CD4-positive, alpha-beta T cell treated with Interleukin-4 for 4 hours (primary cell): Measurements from ENCODE around the gene MED12L.
"Not testable (repeated sequence)": the region's sequence is repeated elsewhere in the genome, so short reads cannot be mapped to it uniquely, and the experiment has no call there.

Experiments
- DNase-seq: peaks from one replicate; pipeline ENCODE4 v3.0.0-alpha.2; 2020

Gene MED12L

DNA sequence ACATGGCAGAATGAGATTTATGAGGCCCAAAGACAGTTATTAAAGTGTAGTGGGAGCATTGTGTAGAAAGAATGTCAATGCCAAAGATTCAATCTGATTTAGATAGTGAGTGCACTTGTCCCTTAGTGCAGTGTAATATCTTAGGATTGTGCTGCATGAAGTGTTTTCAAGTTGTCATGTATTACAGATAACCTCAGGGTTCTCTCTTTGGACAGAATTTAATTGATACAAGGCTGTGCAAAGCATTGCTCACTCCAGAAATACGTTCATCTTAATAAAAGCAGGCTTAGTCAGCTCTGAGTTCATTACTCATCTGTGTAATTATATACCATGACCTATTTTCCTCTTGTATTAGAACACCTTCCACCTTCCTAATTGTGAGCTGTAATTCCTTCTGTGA lies 133.6 kb downstream of the MED12L start:
- DNase-seq, result no peak

DNA sequence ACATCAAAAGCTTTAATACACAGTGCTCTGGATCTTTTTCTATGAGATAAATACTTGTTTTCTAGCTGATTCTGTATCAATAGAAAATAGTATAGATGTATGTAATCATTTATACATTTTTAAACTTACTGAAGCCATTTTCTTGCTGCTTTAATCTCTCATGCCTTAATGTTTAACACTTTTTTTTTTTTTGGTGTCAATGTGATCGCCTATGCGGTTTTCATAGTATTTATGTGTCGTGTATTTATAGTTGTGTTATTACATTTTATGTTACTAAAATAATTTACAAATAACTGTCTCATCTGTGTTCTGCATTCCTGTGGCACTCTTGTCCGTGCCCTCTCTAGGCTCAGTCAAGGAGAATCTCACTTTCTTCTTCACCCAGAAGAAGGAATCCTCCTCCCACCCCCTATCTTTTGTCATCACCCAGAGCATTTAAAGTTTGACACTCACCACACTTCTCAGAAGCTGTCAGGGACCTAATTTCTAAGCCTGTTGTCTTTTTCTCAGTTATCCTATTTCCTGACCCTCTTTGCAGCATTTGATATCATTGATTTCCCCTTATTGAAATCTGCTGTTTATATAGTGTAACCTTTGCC lies 138.9 kb downstream of the MED12L start:
- no peak for DNase-seq

DNA sequence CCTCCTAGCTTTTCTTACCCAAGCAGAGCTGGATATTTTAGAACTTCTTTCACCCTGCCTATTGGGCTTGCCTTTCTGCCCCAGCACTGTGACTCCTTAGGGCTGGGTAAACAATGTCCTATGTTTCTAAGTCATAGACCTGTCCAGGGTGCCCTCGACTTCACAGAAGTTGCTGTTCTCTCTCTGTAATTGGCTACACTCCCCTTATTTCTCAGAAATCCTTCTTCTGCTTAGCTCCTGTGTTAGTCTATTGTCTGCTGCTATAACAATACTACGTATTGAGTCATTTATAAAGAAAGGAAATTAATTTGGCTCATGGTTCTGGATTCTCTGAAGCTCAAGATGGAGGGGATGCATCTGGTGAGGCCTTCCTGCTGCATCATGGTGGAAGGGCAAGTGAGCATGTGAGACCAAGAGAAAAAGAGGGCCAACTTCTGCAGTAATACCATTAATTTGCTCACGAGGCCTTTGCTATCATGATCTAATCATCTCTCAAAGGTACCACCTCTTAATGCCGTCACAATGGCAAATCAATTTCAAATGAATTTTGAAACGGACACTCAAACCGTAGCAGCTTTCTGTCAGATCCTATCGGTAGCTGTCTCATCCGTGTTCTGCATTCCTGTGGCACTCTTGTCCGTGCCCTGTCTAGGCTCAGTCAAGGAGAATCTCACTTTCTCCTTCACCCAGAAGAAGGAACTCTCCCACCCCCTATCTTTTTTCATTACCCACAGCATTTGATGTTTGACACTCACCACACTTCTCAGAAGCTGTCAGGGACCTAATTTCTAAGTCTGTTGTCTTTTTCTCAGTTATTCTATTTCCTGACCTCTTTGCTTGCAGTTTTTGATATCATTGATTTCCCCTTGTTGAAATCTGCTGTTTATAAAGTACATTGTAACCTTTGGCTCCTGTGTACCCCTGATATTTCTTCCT lies 139.8 kb downstream of the MED12L start:
- peak; percentile 50 for DNase-seq

DNA sequence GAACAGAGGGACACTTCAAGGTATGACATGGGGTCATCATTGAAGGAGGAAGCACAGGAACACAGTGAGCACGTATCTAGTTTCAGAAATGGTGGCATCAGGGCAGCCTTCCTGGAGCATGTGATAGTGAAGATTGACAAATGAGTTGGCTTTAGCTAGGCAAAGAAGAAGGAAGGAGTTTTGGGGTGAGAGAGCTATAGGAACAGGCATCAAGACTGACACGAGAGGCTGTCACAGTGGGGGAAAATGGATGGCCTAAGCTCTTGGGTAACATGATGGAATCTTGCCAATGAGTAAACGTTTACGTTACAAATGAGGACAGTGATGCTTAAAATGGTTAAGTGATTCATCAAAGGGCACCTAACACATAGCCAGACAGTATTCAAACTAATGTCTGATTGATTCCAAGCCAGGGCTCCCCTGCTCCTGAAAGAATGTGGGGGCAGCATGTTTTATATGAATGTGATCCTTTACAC lies 140.7 kb downstream of the MED12L start:
- DNase-seq, result peak; percentile 37

DNA sequence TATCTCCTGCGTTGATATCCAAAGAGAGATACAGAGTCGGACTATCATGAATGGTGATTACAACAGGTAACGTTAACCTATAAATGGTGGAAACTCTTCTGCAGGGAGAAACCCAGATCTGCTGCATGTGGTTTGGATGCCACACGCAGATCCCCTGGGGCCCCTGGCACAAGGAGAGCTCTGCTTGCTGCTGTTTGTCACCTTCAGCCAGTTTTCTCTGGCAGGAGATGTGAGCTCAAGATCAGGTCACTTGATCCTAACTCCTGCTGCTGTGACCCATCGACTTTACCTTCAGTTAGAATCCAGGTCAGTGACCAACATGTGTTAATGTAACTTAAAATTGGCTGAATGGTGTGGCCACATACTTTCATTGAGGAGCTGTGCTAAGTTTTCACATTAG lies 141.4 kb downstream of the MED12L start:
- no peak for DNase-seq

DNA sequence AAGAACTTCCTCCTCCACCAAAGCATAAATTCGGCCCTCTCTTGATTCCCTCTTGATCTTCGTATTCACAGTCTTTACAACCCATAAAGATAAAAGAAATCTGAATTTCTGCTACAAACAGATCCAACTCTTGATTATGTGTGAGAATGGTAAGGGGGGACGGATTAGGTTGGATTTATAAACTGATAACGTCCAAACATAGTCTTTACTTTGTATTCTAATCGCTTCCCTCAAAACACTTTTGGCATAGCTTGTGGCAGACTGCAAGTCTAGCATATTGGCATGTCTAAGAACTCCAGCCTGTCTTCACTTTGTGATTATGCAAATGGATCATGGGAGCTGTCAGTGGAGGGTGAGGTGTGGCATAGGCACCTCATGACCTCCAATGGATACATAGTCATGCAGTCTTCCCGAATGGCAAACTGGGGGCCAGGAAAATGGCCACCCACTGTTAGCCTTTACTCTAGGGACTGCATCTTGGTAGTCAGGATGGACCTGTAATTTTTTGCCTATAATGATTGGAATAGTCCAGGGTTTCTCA lies 141.9 kb downstream of the MED12L start:
- no peak for DNase-seq

DNA sequence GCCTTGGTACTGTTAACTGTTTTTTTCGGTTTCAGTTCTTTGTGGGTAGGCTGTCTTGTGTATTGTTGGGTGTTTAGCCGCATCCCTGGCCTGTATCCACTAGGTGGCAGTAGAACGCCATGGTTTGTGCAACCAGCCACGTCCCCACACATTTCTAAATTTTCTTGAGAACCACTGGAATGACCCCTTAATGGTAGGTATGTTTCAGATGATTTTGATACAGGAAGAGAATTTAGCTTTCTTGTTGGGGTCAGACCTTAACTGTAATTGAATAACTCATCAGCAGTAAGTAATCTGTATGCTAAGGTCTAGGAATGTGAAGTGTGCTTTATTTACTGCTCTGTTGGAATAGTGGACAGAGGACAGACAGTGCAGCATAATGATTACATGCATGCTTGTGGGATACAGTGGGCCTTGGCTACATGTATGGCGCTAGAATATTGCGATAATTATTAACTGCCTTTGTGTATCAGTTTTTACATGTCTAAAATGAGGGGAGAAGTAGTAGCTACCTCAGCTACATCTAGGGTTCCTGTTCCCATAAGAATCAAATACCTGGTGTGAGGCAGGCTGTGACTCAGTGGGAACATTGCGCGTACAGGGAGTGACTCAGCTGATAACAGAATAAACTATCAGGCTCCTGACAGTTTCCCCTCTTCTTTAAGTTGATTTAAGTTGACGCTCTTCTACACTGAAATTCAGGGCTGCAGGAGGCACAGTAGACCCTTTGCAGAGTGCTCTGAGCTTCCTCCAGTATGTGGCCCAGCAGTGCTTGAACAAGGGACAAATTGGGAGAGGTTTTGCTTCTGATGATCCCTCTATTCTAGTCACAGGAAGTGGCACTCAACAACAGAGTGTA lies 142.6 kb downstream of the MED12L start:
- DNase-seq, result peak; percentile 81

DNA sequence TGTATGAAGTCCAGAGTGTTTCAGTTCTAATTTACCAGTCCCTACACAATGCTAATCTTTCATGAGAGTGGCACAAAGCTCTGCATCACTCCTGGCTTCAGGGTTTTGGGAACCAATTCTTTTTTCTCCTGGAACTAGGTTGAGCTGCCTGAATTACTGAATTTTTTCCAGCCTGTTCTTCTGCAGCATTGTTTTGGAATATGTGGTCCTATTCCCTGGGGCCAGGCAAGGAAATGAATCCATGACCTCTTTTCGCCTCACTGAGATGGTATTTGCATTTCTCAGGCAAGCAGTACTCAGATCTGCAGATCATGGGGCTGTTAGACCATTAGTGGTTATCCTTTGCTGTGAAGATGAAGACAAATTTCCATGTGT lies 143.2 kb downstream of the MED12L start:
- DNase-seq, result no peak

DNA sequence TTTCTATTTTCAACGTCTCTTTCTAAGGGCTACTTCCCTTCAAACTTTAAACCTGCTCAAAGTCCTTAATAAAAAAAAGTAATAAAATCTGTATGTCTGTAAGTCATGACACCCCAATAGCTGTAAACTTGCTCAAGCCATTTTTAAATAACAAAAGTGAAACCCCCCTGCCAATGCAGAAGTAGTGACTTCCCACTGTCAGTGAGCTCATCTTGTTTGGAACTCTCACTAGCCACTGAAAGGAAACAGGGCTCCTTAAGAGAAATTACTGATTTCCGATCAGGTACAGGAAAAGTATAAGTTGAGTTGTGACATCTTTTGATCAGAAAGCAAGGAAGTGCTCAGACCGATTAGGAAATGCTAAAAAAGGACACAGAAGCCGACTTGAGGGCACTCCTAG lies 145.2 kb downstream of the MED12L start:
- DNase-seq, result peak; percentile 23

DNA sequence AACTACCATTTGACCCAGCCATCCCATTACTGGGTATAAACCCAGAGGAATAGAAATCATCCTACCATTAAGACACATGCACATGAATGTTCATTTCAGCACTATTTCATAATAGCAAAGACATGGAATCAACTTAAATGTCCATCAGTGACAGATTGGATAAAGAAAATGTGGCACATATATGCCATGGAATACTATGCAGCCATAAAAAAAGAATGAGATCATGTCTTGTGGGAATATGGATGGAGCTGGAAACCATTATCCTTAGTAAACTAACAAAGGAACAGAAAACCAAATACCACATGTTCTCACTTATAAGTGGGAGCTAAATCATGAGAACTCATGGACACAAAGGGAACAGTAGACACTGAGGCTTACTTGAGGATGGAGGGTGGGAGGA lies 146.9 kb downstream of the MED12L start:
- DNase-seq, result not testable (repeated sequence)

DNA sequence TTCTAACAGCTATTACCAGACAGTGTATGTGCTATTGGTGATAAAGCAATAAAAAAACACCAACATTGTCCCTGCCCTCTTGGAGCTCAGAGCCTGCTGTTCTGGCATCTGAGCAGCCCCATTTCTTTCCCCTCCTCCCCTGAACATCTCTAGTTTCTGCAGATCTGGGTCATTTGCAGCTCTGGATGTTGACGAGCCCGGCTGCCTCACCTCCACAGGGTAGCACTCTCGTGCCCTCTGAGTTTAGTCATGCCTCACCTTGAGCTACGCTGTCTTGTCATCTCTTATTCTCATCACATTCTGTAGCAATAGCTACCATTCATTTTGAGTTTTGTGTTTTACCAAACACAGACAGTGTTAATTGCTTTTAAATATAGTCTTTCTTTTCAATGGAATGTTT lies 147.5 kb downstream of the MED12L start:
- no peak for DNase-seq

DNA sequence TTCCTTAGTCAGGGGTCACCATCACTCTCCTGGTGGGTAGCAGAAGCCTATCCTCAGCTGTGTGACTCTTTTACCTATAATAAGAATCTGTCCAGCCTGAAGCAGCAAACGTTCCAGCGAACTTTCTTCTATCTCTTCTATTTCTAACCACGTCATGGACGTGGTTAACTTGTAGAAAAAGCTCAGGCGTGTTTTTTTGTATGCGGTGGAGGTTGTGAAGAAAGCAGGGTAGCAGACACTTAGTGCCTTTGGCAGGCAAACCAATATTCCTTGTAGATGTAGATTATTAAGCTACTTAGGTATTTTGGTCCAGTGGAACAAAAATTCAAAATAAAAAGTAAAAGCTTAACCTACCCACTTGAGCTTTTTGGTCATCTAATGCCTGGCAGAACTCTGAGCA lies 149.4 kb downstream of the MED12L start:
- no peak for DNase-seq

DNA sequence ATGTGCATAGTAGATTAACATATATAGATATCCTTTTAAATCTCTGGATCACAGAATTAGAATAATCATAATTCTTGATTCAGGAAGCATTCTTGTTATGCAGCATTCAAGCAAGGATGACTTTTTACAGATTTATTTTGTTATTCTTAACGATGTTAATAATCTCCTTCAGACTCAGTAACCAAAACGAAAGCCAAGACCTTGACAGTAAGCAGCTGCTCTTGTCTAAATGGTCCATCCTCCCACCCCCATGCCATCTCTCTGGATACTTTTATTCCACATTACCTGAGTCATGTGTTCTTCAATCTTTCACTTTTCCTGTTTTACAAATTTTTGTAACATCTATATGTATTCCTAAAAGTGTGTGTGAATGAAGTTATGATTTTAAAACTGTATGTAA lies 150.9 kb downstream of the MED12L start:
- DNase-seq, result no peak

DNA sequence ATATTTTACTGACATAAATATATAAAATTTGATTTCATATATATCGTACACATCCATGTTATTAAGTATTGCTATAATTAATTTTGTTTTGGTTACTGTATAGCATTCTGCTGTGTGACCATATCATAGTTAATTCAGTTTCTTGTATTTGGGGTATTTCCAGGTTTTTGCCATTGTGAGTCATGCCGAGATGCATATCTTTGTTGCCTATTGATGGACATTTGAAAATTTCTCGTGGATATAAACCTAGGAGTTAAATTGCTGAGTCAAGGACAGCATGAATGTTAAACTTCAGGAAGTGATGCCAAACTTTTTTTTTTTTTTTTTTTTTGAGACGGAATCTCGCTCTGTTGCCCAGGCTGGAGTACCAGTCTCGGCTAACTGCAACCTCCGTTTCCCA lies 151.3 kb downstream of the MED12L start:
- DNase-seq, result no peak

DNA sequence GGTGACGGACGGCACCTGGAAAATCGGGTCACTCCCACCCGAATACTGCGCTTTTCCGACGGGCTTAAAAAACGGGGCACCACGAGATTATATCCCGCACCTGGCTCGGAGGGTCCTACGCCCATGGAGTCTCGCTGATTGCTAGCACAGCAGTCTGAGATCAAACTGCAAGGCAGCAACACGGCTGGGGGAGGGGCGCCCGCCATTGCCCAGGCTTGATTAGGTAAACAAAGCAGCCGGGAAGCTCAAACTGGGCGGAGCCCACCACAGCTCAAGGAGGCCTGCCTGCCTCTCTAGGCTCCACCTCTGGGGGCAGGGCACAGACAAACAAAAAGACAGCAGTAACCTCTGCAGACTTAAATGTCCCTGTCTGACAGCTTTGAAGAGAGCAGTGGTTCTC lies 156.5 kb downstream of the MED12L start:
- DNase-seq, result not testable (repeated sequence)

DNA sequence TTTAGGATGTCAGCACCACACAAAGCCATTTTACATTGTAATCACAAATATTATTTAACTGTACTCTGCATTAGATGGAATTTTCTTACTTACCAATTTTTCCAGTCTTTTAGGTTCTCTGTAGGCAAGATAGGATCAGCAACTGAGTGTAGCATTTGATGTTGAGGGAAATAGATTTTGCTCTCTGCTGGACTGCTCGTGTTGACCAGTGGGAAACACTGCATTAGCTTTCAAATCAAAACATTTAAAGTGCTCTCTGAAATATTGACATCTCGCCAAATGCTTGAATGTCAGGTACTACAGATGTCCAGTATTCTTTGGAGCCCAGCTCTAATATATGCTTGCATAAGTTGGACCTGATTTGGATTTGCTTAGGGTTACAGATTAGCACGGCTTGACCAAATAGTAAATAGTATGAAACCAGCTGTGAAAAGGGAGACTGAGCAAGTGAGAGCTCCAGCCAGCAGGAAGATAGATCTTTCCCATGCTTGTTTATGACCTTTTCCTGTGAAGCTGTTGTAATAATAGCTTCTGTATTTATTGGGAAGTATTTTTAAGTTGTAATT lies 163.4 kb downstream of the MED12L start:
- no peak for DNase-seq

DNA sequence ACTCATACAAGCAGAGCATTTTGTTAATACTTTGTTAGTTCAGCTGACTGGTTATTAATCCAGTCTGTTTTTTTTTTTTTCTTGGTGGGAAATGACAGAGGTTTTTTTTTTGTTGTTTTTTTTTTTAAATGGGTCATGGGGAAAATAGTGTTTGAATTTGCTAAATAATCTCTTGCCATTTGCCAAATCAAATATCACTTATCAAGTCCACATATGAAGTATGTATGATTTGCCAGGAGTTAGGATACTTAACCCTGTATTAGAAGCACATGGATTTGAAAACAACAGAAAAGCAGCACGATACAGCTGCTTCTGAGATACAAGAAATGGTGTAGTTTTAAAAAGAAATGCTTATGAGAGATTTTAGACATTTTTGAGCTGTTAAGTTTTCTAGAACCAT lies 171.3 kb downstream of the MED12L start:
- no peak for DNase-seq

DNA sequence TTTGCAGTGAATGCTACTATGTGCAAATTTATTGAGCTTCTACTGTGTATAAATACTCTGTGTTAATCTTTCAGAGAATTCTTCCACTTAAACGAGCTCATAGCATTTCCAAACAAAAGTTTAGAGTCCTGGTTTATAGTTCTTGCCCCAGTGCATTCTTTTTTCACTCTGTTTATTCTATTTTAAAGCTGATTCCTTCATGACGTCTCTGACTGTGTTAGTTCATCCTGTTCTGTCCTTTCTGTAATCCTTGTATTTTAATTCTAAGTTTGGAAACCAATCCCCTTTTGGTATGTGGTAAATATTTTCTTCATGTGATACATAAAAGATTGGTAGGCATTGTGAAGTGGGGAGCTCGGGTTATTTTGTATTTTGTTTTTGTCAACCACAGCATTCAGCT lies 174.2 kb downstream of the MED12L start:
- DNase-seq, result no peak

DNA sequence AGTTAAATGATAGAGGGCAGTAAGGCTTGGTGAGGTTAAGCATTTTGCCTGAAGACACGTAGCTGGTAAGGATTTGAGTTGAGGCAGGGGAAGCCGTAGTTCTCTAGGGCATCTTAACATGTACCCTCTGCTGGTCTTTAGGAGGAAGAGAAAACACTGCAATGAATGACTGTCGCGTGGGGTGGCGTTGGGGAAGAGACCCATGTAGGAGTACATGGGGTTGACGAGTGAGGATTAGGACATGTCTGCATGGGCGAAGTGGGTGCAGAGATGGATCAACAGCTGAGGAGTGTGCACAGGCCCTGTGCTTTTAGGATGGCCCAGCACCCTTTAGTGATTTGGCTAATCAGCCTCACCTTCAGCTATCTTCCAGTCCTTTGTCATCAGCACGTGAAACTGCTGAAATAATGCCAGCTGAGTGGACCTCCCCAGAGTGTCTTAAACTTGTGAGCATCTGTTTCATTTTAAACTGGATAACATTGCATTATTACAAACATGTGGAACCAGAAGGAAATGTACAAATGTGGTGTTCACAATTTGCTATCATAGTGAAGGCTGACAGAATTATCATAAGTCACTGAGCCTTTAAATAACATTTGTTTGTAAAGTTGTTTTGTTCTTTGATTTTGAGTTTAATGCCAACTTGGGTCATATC lies 177.5 kb downstream of the MED12L start:
- DNase-seq, result no peak

DNA sequence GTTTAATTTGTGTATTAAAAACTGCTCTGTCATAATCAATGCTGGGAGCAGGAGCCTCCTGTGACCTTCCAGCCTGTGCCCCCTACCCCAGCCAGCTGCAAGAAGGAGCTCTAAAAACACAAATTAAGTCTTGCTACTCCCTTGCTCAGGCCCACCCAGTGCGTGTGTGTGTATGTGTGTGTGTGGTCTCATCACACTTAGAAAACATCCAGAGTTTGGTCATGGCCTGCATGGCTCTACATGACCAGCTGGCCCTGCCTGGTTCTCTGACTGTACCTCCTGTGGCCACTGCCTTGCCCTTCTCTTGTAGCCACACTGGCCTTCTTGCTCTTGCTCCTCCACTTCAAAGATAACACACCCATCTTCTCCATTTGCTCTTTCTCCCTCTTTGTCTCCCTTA lies 179.1 kb downstream of the MED12L start:
- no peak for DNase-seq

DNA sequence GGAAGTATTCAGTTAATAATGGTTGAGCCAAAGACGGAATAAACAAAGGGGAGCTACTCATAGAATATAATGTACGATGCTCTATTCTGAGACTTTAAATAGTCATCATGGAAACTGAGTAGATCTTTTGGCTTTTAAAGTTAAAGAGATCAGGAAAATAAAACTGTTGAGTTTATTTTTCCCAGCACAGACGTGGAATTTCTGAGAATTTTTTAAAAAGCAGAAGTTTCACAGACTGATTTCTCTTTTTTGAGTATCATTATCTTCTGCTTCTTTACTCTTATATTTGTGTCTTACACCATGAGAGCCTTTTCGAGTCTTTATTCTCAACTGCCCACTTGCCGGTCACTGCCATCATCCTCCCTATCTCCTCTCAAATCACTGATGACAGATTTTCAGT lies 179.7 kb downstream of the MED12L start:
- no peak for DNase-seq

DNA sequence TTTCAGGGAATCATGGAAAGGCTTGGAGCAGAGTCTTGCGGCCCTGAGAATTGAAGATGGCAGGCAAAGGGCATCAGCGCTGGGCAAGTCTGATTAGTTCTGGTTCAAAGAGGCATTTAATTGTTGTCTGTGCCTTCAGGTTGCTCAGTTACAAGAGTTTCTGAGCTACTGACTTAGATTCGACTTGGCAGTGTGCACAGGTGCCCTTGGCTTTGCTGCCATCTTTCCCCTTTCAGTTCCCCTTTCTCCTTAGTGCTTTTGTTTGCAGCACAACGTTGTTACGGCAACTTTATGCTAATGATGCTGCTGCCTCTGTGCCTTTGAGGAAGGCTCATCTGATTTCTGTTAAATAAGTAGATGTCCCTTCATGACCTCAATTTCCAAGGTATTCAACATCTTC lies 180.4 kb downstream of the MED12L start:
- DNase-seq, result peak; percentile 29
